GM21717 (cell line): ENCODE data around the gene CSGALNACT2.

ENCODE experiments used
- ATAC-seq: cut with Tn5 transposase; IDR thresholded peaks from one replicate; pipeline ENCODE4 v1.9.1; 2021; ENCODE audit warnings: mild to moderate bottlenecking, moderate library complexity; ENCODE audit not compliant: unreplicated experiment

The CSGALNACT2 gene

DNA sequence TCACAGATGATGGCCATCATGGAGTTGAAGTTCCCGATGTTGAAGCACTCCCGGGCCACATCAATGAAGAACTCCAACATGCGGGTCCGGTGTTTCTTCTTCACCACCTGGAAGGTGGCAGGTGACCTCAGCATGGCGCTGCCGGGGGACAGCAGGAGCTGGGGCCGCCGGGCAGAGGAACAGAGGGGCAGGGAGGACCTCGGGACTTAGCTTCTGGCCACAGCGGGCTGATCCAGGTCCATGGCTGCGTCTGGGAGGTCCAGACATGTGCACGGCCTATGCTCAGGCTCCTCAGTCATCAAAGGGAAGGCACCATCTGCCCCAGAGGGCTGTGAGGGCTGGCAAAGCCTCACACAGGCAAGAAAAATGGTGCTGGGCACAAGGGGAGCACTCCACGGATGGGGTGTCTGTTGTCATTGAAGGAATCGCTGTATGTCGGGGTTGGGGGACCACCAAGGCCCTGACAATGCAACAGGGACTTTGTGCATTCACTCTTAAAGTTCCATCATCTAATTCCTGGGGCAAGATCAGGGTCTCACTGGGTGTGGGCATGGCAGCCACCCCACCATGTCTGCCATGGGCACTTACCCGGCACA is 60.9 kb downstream of the CSGALNACT2 start:
- ATAC-seq: no peak

DNA sequence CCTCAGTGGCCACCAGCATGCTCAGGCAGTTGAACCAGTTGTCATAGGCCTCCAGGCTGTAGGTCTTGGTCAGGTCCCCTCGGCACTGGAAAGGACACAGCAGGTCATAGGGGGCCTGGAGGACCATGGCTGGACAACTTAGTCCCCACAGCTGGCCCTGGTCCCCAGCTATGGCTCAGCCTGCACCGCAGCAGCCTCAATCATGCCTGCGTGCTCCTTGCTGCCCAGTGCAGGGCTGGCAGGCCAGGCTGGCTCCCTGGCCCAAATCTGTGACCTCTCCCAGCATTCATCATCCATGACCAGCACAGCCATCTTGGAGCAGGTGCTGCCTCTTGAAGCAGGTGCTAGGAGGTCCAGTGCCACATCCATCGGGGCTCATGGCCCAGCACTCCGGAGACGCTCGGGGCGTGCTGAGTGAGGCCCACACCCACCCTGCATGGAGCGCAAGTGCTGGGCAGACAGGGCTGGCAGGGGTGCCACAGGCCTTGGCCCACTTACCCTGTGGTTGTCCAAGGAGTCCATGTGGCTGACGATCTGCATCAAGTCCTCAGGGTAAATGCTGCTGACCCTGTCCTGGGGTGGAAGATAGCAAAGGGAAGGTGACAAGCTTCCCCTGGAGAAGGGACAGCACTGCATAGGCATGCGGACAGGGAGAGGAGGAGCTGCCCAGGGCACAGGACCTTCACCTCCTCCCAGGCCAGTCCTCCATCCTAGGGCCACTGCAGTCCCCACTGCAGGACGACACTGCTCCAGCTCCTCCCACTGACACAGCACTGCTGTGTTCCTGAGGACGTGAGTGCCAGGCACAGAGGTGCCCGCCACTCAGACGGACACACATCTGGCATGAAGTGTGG is 61.7 kb downstream of the CSGALNACT2 start:
- ATAC-seq: no peak

DNA sequence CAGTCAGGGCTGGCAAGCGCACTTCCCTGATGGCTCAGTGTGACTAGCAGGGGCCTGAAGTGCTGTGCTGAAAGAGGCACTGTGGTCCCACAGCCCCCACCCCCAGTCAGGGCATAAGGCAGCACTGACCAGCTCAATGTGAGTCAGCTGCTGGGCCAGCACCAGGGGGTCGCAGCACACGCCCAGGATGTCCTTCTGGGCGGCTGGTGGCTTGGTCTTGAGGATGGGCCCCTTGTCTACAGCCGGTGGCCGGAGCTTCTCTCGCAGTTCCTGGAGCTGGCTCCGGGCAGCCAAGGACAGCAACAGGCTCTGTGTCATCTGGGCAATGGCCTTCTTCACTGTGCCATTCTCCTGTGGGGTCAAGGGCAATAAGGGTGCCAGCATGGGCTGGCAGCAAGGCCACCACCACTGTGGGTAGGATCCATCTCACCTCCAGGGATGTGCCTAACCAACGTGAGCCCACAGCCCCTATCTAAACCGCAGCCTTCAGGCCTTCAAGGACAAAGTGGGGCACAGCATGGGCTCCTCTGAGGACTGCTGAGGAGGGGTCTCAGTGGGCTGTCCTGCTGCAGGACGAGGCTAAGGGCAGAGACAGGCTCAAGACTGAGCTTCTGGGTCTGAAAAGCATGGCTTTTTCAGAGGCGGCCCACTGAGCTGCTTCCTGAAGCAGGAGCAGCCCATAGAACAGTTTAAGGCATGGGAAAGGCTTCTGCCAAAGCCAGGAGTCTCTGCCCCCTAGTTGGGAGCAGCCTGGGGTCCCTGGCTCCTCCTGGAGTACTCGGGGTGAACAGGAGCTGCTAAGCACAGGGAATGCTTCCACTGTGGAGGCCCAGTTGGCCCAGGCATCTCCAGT is 62.5 kb downstream of the CSGALNACT2 start:
- ATAC-seq: no peak

DNA sequence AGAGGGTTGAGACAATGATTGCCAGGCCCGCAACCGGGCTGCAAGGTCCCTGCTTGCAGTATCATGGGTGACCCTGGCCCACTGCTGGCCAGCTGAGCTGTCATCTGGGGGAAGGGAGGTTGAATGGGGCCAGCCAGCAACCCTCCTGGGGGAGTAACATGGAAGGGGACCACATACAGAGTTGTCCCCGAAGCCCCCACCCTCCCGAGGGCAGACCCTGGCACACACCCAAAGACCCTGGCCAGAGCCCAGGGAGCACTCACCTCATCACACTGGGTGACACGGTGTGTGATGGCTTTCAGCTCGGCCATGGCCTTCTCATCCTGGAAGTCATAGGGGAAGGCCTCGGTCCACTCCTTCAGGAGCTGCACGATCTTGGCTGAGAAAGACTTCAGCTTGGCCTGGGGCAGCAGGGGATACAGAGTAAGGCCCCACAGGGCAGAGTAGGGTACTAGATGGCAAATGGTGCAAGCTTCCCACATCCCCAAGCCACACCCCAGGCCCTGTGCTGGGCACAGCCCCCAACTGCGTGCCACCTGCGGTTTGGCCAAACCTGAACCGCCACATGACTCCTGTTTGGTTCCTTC is 63.4 kb downstream of the CSGALNACT2 start:
- ATAC-seq: no peak

DNA sequence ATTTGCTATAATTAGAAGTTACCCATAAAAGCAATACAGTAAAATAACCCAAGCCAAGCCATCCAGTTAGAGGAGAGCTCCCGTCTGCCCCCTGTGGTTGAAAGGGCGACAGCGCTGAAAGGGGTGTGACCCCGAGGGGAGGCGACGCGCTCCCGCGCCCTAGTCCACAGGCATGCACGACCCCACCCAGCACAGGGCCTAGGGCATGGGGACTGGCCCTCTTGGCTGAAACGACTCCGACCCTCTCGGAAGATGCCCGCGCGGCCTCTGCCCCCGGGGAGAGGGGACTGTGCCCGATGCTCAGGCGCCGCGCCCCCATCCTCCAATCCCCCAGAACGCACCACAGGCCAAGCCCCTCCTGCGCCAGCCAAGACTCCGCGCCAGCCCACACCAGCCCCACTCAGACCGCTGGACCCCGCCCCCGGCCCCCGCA is 64.0 kb downstream of the CSGALNACT2 start:
- peak; percentile 61 for ATAC-seq

DNA sequence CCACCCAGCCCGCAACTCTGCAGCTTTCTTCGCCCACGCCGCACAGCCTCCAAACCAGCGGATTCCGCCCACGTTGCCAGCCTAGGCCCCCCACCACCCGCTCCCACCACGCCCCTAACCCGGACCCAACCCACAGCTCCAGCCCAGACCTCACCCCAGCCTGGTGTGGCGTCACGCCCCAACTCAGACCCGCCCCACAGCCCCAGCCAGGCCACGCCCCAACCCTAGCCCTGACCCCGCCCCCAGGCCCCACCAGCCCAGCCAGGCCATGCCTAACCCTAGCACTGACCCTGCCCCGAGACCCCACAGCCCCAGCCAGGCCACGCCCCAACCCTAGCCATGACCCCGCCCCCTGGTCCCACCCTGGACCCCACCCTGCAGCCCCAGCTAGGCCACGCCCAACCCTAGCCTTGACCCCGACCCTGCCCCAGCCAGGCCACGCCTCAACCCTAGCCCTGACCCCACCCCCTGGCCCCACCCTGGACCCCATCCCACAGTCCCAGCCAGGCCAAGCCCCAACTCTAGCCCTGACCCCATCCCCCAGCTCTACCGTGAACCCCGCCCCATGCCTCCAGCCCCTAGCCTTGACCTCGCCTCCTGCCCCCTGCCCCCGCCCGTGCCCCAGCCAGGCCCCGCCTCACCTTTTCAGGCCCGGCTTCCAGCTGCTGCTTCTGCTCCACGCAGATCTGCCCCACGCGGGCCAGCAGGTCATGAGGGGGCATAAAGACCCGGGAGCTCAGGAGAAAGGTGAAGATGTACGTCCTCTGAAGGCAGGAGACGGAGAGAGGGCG is 64.6 kb downstream of the CSGALNACT2 start:
- peak; percentile 26 for ATAC-seq

DNA sequence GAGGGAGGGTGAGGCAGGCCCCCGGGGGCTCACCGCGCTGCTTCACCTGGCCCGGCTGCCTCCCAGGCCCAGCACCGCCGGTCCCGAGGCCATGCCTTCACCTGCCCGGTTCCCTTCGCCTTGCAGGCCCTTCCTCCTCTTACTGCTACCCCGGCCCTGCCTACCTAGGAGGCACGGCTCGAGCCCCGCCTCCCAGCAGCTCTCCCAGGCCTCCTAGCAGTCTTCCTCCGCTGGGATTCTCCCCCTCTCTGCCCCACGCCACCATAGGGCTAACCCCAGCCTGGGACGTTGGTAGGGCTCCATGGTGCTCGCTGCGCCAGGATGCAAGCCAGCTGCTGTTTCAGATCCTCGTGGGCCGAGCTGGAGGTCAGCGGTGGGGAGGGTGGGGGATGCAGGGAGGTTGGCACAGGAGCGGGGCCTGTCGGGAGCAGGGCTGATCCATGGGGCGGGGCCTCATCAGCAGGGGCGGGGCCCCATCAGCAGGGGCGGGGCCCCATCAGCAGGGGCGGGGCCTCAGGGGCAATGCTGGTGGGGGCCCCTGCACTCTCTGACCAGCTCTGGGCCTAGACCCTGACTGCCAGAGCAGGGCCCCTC is 65.3 kb downstream of the CSGALNACT2 start:
- no peak for ATAC-seq

DNA sequence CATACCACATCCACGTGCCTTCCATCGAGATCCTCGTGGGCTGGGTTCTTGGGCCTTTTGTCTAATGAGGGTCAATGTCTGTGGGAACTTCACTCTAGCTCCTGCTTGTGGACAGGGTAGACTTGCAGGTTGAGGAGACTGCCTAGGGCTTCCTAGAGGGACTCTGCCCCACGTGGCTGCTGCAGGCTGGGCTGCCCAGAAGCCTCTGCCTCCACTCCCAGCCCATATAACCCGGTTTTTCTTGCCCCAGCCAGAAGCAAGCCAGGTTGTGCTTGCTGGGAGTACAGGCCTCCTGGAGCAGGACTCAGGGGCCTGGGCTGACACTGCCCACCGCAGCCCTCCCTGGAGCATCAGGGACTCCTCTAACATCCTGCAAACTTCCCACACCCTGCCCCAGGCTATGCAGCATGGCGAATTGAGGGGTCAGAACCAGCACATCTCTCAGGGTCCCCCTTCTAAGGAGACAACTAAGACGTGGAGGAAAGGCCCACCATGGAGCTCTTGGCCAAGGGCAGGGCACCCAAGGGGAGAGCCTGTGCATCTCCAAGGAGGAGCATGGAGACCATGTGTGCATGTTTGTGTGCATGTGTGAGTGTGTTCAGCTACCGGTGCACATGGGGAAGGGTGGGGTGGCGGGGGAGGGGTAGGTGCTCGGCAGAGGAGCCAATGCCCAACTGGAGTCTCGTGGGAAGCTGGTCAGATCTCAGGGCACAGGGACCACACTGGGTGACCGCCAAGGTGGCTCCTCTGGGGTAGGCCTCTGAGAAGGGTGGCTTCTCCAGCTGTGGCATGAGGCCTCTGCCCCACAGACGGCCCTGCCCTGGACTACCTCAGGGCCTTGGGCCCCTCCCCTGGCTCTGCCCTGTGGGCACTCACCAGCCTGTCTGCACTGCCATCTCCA is 66.0 kb downstream of the CSGALNACT2 start:
- no peak for ATAC-seq

DNA sequence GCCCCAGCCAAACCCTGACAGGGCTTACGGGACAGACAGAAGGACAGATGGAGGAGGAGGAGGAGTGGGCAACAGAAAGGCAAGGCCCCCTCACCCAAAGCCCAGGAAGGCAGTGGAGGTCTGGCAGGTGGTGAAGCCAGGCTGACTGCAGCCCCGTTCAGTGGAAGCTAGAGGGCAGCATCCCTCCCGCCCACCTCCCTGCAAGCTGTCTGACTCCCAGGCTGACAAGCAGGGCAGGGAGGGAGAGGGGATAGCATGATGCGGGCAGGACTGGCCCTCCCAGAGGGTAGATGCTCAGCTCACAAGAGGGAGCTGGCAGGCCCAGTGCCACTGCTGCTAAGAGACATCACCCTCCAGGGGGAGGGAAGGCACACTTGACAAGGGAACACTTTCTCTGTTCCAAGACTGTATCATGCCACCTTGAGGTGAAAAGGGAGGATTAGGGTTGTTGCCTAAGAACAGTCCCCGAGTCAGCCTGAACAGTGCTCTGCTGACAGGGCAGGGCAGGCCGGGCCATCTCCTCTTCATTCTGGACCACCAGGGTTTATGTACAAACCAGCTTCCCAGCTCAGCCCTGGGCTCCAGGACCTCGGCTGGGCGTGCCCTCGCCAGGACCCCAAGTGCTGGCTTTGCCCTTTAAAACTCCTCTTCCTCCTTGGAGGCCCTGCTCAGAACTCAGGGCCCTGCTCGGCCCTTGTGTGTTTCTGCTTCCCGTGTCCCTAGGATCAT is 66.9 kb downstream of the CSGALNACT2 start:
- peak; percentile 61 for ATAC-seq

DNA sequence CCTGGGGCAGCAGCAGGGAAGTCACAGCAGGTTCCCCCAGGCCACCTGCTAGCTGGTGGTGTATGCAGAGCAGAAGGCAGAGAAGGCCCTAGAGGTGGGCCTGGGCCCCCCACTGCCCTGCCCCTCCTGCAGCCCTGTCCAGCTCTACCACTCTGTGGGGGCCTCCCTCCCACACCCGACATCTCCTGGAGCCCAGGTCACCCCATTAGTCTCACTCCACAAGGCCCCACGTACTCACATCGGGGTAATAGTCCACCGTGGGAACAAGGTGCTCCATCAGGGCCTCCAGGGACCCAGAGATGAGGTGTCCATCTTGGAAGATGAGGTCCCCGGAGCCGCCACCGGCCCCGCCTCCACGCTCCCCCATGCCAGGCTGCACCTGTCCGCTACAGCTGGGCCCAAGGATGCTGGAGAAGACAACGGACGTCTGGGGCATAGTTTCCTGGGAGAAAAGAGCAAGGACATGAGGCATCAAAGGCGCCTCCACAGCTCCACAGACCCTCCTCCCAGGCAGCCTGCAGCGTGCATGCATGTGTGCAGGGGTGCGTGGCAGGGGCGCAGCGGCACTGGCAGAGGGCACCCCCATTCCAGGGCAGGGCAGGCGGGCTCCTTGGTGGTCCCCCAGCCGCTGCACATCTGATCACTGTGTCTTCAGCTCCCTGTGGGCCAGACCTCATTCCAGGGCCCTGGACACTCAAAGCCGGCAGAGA is 67.6 kb downstream of the CSGALNACT2 start:
- ATAC-seq: no peak

DNA sequence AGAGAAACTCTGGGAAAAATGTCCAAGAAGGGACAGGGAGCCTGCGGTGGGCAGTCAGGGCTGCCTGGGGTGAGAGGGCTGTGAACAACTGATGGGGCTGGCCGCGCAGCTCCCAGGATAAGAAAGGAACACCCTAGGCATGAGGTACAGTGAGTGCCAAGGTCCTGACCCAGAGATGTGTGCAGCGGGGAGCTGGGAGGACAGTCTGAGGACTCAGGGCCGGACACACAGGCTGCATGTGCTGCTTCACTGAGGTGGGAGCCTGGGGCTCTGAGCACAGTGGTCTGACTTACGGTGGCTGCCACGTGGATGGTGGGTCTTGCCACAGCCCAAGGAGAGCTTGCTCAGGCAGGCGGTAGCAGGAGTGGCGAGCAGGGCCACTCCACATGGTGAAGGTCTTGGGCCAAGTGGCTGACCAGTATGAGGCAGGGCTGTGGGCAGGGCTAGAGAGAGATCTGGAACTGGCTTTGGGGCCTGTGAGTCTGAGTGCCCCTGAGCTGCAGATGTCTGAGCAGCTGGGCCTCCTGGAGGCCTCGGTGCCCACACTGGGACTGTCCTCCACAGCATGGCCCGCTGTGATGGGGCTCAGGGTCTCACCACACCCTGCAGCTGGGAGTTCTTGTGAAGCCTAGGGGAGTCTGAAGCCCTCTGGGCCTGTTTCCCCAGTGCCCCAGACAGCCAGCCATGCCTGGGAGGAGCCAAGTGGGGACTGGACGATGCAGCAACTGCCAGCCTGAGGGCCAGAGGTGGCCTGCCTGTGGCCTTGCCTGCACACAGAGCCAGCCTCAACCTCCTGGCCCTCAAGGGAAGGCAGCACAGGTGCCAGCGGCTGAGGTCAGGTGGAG is 68.4 kb downstream of the CSGALNACT2 start:
- no peak for ATAC-seq

DNA sequence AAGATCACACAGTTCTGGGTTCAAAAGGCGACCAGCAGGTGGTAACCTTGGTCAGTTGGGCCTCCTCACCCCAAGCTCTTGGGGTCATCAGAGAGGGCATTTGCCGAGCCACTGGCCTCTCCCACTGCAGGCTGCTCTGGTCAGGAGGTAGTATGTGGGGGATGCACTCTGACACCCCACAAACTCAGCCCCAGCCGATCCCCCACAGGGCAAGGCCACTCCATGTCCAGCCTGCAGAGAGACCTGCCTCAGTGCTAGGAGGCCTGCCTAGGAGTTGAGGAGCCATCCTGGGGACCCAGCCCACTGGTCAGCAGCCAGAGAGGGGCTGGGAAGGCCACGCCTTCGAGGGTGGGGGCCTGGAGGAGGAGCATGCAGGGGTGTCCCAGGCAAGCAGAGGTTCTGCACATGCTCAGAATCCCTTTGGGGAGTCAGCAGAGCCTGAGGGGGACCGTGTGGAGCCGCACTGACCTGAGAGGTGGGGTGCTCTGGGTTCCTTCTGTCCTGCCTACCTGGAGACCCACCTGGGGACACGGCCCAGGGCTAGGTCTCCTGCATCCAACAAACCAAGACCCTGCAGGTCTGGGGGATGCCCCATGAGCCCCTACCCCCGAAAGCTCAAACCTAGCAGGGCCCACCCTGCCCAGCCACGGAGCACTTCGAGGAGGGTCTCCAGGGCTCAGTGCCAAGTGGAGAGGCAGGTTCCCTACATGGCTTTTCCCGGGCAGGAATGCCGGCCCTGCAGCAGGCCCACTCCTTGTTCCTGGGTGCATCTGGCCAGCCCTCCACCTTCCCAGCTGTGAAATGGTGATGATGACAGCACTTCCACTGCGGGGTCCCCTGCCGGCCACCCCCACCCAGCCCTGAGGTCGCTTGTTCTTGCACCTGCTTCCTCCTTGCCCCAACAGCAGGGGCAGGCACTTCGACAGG is 70.2 kb downstream of the CSGALNACT2 start:
- ATAC-seq: no peak

DNA sequence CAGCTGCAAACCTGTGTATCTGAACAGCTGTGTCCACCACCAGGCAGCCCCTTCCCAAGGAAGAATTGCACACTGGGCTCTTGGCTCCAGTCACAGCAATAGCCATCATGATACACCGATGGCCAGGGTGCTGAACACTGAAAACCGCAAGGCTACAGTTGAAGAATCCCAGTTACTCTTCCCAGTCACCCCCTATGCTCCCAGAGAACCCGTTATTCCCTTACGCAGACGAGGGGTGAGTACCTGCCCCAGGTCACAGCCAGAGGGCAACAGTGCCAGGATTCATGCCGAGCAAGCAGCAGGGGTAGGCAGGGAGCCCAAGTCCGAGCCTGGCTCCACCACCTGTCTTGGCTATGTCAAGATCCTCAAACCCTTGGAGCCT is 70.8 kb downstream of the CSGALNACT2 start:
- ATAC-seq: no peak

DNA sequence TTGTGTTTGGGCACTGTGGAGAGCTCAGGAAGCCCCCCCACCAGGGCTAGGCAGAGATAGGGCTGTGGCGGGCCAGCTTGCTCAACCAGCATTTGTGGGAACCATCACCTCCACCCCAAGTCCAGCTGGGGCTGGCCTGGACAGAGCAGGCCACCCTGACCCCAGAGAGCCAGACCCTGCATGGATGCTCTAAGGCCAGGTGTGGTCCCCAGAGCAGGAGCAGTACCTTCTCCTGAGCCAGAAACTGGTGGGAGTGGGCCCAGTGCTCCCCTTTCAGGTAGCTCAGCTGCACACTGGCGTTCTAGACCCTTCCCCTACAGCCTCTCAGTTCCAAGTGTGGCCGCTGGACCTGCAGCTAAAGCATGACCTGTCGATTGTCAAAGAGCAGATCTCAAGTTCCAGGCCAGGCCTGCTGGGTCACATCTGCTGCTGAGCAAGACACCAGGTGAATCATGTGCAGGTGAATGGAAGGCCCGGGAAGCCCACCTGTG is 71.5 kb downstream of the CSGALNACT2 start:
- ATAC-seq: no peak

DNA sequence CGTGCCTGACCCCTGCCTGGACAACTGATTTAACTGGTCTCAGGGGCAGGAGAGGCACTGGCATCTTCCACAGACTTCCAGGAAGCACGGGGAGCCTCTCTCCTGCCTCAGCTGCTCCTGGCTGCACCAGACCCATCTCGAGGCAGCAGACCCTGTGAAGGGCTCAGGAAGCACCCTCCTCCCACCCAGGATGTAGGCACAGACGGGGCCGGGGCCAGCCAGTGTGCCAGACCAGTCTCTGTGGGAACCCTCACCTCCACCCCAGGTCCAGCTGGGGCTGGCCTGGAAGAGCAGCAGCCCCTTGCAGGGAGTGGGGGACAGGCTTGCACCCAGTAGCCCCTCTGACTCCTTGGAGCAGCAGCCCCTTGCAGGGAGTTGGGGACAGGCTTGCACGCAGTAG is 72.3 kb downstream of the CSGALNACT2 start:
- no peak for ATAC-seq

DNA sequence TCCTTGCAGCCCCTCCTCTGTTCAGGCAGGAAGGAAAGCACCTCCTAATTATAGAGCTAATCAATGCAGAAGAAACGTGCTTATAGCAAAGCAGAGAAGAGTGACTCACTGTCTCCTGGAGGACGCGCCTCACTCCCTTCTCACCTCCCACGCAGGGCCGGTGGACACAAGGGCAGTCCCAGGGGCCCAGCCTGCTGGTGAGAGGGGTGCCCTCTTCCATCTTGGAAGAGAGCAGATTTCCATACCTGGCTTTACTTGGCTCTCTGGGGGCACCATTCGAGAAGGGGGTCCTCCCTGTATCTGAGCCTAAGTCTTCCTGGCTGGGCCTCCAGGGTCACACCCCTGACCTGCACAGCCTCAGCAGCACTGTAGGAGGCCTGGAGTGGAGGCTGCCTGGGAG is 72.8 kb downstream of the CSGALNACT2 start:
- no peak for ATAC-seq
